Measurements from ENCODE around the gene PODN.

DNA sequence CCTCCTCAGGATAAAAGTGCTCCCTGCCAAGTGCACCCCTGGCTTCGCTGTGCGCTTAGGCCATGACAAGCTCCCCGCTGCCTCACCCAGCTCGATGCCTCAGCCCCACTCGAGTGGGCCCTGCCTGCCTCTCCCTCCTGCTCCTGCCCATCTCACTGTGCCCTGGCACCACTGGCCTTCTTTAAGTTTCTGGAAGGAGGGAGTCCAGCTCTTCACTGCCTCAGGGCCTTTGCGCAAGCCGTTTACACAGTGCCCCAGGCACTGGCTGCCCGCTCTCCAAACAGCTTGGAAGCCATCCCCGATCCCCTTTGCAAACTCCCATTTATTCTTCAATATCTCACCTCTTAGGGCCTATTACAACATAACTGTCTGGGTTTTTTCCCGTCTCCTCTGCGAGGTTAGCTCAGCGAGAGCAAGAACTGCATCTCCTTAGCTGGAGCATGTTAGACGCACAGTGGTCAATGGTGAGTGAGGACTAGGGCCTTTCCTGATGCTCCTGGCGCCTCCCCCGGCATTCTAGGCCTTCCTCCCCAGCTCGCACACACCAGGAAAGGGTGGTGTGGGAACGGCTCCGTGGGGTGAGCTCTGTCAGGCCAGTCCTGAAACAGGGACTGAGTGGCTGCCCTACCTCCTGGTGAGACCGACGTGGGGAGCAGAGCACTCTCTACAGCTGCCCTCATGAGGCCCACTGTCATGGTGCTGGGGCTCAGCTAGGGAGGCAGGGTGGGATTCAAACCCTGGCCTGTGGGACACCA lies 31.9 kb downstream of the PODN start:
- TF ChIP-seq, protein P1, sequence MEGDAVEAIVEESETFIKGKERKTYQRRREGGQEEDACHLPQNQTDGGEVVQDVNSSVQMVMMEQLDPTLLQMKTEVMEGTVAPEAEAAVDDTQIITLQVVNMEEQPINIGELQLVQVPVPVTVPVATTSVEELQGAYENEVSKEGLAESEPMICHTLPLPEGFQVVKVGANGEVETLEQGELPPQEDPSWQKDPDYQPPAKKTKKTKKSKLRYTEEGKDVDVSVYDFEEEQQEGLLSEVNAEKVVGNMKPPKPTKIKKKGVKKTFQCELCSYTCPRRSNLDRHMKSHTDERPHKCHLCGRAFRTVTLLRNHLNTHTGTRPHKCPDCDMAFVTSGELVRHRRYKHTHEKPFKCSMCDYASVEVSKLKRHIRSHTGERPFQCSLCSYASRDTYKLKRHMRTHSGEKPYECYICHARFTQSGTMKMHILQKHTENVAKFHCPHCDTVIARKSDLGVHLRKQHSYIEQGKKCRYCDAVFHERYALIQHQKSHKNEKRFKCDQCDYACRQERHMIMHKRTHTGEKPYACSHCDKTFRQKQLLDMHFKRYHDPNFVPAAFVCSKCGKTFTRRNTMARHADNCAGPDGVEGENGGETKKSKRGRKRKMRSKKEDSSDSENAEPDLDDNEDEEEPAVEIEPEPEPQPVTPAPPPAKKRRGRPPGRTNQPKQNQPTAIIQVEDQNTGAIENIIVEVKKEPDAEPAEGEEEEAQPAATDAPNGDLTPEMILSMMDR (IDR thresholded peaks at IDR 0.05; ENCODE audit: borderline replicate concordance, extremely low read depth, low read length, poor library complexity, severe bottlenecking) = no peak
- no peak for TF ChIP-seq EZH2 (IDR thresholded peaks at IDR 0.05; ENCODE audit: borderline replicate concordance, low read depth, low read length, severe bottlenecking)
